ENCODE results near the gene PRADC1.

Gene PRADC1

GRCh38 chr2:73197579-73197978 lies 35.5 kb downstream of the PRADC1 start:
- DNase-seq = no peak

GRCh38 chr2:73187549-73187948 lies 45.5 kb downstream of the PRADC1 start:
- DNase-seq = no peak

DNA sequence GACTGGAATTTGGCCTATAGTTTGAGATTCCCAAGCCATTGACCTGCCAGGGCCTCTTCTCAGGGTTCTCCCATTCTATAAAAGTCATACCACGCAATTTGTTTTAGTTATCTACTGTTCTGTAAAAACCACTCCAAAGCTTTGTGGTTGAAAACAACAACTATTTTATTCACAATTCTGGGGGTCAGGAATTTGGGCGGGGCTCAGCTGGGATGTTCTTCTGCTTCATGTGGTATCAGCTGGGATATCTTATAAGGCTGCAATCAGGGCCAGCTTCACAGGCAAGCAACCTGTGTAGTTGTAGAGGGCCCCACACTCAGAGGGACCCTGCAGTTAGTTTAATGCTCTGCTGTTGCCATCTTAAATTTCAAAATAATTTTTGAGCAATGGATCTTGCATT lies 47.1 kb downstream of the PRADC1 start:
- no peak for DNase-seq

Measured in NCI-H1105 treated with DMSO at 0.1 percent for 48 hours (cell line).